Lower leg skin (tissue), 4 donors: ENCODE results near the gene MRPL16. TPM values are rescaled to one million over a fixed set of nuclear protein-coding genes. Genes with fewer than 3 reads are reported as not detected.
"Not testable (repeated sequence)": the region's sequence is repeated elsewhere in the genome, so short reads cannot be mapped to it uniquely, and the experiment has no call there.

Experiments used
- DNase-seq, 2 donors: peaks; one replicate each; pipeline ENCODE4 v3.0.0-alpha.2; 2019; ENCODE audit warnings: low spot score in 2 of 2
- H3K4me3 ChIP-seq: fragments of 200-600 bp; sonication (generic); 2 replicates; pipeline ENCODE4 v1.5.1; 2017; ENCODE audit warnings: mild to moderate bottlenecking, low read depth; ENCODE audit not compliant: poor library complexity, severe bottlenecking
- CTCF ChIP-seq, 3 donors: fragments of 450-650 bp; IDR thresholded peaks; one replicate each; pipeline ENCODE4 v1.5.1; 2016; ENCODE audit warnings: antibody characterized with exemption in 3 of 3, mild to moderate bottlenecking in 3 of 3, moderate library complexity in 2 of 3
- POLR2A ChIP-seq, 2 donors: fragments of 450-650 bp; IDR thresholded peaks; one replicate each; pipeline ENCODE4 v1.6.1; 2016 to 2017; ENCODE audit warnings: antibody characterized with exemption in 2 of 2, mild to moderate bottlenecking in 1 of 2, moderate library complexity in 1 of 2
- WGBS, 2 donors: methylation state at CpG; one replicate each; pipeline ENCODE4 v1.1.5; 2018; 5-methylcytosine and 5-hydroxymethylcytosine counted together
- intact Hi-C: fragments of 100-400 bp; cut with DNase I; formaldehyde crosslinking; loops from one replicate; pipeline ENCODE4 v1.15.0; 2023; ENCODE audit warnings: low total_unique reads
- total RNA-seq, 4 donors: library from RNA; depleted of rRNA; stranded (reverse); fragments of >200 nt; gene quantifications; one replicate each; pipeline ENCODE4 v1.1.0, GENCODE V29; 2016

MRPL16 gene
- total RNA-seq, 4 donors from 2014 or later, result 21.4 to 35.6 (median 28.8) TPM

GRCh38 chr11:59841514-59841913 is 30.9 kb upstream of the MRPL16 start:
- no peak overlapping the region for H3K4me3 ChIP-seq
- 83 to 93% methylated on average over 2 of the region's 2 CpGs for WGBS, 2 donors
- no peak for DNase-seq
- intact Hi-C loops, result no loop called here
- TF ChIP-seq CTCF (IDR thresholded peaks at IDR 0.05), result no peak

- intact Hi-C loops, result no loop called here
- TF ChIP-seq CTCF (IDR thresholded peaks at IDR 0.05), result no peak
- no peak for TF ChIP-seq POLR2A (IDR thresholded peaks at IDR 0.05)
- DNase-seq, result no peak
- H3K4me3 ChIP-seq, result no peak overlapping the region
These were observed 29.0 kb upstream of the MRPL16 start for GRCh38 chr11:59839615-59840014.

- WGBS, 2 donors, result 78 to 81% methylated on average over 2 of the region's 2 CpGs
- intact Hi-C loops, result no loop called here
- no peak for TF ChIP-seq POLR2A (IDR thresholded peaks at IDR 0.05)
- no peak for TF ChIP-seq CTCF (IDR thresholded peaks at IDR 0.05)
- no peak for DNase-seq
- H3K4me3 ChIP-seq, result no peak overlapping the region
These were observed 23.0 kb upstream of the MRPL16 start for GRCh38 chr11:59833602-59834001.

GRCh38 chr11:59829358-59829757 is 18.8 kb upstream of the MRPL16 start:
- intact Hi-C loops, result no loop called here
- WGBS, 2 donors, result 80 to 85% methylated on average over 3 of the region's 3 CpGs
- H3K4me3 ChIP-seq, result no peak overlapping the region
- DNase-seq, result no peak
- TF ChIP-seq CTCF (IDR thresholded peaks at IDR 0.05), result no peak
- TF ChIP-seq POLR2A (IDR thresholded peaks at IDR 0.05), result no peak

- no peak overlapping the region for H3K4me3 ChIP-seq
- 14 to 22% methylated on average over 9 of the region's 9 CpGs for WGBS, 2 donors
- peak in 1 of 2 donors; percentile 23 for DNase-seq
- intact Hi-C loops, result no loop called here
- TF ChIP-seq CTCF (IDR thresholded peaks at IDR 0.05) (no peak), POLR2A (IDR thresholded peaks at IDR 0.05) (no peak)
These were observed 12.5 kb upstream of the MRPL16 start for GRCh38 chr11:59822989-59823566.

GRCh38 chr11:59818572-59818971 is 8.0 kb upstream of the MRPL16 start:
- no peak for DNase-seq
- intact Hi-C loops, result no loop called here
- TF ChIP-seq CTCF (IDR thresholded peaks at IDR 0.05) (no peak), POLR2A (IDR thresholded peaks at IDR 0.05) (no peak)
- 65 to 77% methylated on average over 4 of the region's 4 CpGs for WGBS, 2 donors
- H3K4me3 ChIP-seq, result no peak overlapping the region

- DNase-seq, H3K4me3 ChIP-seq, intact Hi-C loops: not testable (repeated sequence)
- WGBS, 2 donors, result 67 to 75% methylated on average over 1 of the region's 1 CpG
These were observed 5.9 kb upstream of the MRPL16 start for GRCh38 chr11:59816434-59816833.
